Mucosa of rectum (tissue), 2 donors: Measurements from ENCODE around the gene FKRP.

Experiments used
- H3K27ac ChIP-seq, 2 donors: one replicate each; pipeline ENCODE4 v1.7.0; 2013; ENCODE audit warnings: inconsistent platforms in 2 of 2, low read depth in 2 of 2, low read length in 2 of 2
- H3K27me3 ChIP-seq, 2 donors: one replicate each; pipeline ENCODE4 v1.7.0; 2013; ENCODE audit warnings: low read length in 2 of 2; ENCODE audit not compliant: control insufficient read depth in 2 of 2, insufficient read depth in 2 of 2
- H3K36me3 ChIP-seq, 2 donors: one replicate each; pipeline ENCODE4 v1.7.0; 2013; ENCODE audit warnings: low read length in 2 of 2; ENCODE audit not compliant: control insufficient read depth in 2 of 2, insufficient read depth in 2 of 2
- H3K4me1 ChIP-seq, 2 donors: one replicate each; pipeline ENCODE4 v1.7.0; 2013; ENCODE audit warnings: low read length in 2 of 2, mild to moderate bottlenecking in 1 of 2; ENCODE audit not compliant: control insufficient read depth in 2 of 2, insufficient read depth in 2 of 2
- H3K4me3 ChIP-seq, 2 donors: one replicate each; pipeline ENCODE4 v1.7.0; 2013; ENCODE audit warnings: low read length in 2 of 2
- H3K9ac ChIP-seq, 2 donors: one replicate each; pipeline ENCODE4 v1.7.0; 2013; ENCODE audit warnings: low read length in 2 of 2, low read depth in 1 of 2, mild to moderate bottlenecking in 1 of 2
- H3K9me3 ChIP-seq, 2 donors: one replicate each; pipeline ENCODE4 v1.7.0; 2013; ENCODE audit warnings: low read length in 2 of 2; ENCODE audit not compliant: control insufficient read depth in 2 of 2
- donor health status: healthy.
- donor health status: Normal muscosa, but diverticular disease.

The FKRP gene

GRCh38 chr19:46785054-46785979 lies 39.5 kb downstream of the FKRP start:
- Histone ChIP-seq H3K36me3 (peaks cover 19 to 34% of the 10 kb centered on the region in 2 donors), H3K9ac (peak overlapping the region; percentile 94 to 96), H3K4me3 (peak overlapping the region; percentile 90 to 91), H3K27me3 (no peaks in the 10 kb centered on the region), H3K9me3 (no peaks in the 10 kb centered on the region), H3K27ac (peak overlapping the region; percentile 91 to 97), H3K4me1 (peaks cover 30 to 36% of the 10 kb centered on the region in 2 donors)

GRCh38 chr19:46785980-46786235 lies 40.1 kb downstream of the FKRP start:
- Histone ChIP-seq H3K27ac (peak overlapping the region; percentile 91 to 97), H3K9me3 (no peaks in the 10 kb centered on the region), H3K4me1 (peaks cover 30 to 36% of the 10 kb centered on the region in 2 donors), H3K36me3 (peaks cover 17 to 32% of the 10 kb centered on the region in 2 donors), H3K4me3 (peak overlapping the region; percentile 90 to 91), H3K9ac (peak overlapping the region; percentile 94 to 96), H3K27me3 (no peaks in the 10 kb centered on the region)

GRCh38 chr19:46786236-46787039 lies 40.6 kb downstream of the FKRP start:
- peaks cover 15 to 29% of the 10 kb centered on the region in 2 donors for H3K36me3 ChIP-seq
- no peaks in the 10 kb centered on the region for H3K27me3 ChIP-seq
- H3K4me1 ChIP-seq: peaks cover 30 to 36% of the 10 kb centered on the region in 2 donors
- H3K27ac ChIP-seq: peak overlapping the region; percentile 91 to 97
- peak overlapping the region; percentile 90 to 91 for H3K4me3 ChIP-seq
- no peaks in the 10 kb centered on the region for H3K9me3 ChIP-seq
- H3K9ac ChIP-seq: peak overlapping the region; percentile 94 to 96

GRCh38 chr19:46787040-46787330 lies 41.1 kb downstream of the FKRP start:
- Histone ChIP-seq H3K36me3 (peaks cover 10 to 25% of the 10 kb centered on the region in 2 donors), H3K4me1 (peaks cover 30 to 36% of the 10 kb centered on the region in 2 donors), H3K9ac (peak overlapping the region; percentile 94 to 96), H3K27ac (peak overlapping the region; percentile 91 to 97), H3K4me3 (peak overlapping the region; percentile 90 to 91), H3K9me3 (no peaks in the 10 kb centered on the region), H3K27me3 (no peaks in the 10 kb centered on the region)

- Histone ChIP-seq H3K9me3 (no peaks in the 10 kb centered on the region), H3K9ac (peak overlapping the region; percentile 94 to 96), H3K4me1 (peaks cover 30 to 36% of the 10 kb centered on the region in 2 donors), H3K27ac (peak overlapping the region; percentile 91 to 97), H3K27me3 (no peaks in the 10 kb centered on the region), H3K4me3 (peak overlapping the region; percentile 90 to 91), H3K36me3 (peaks cover 6 to 21% of the 10 kb centered on the region in 2 donors)
These were observed 41.7 kb downstream of the FKRP start for GRCh38 chr19:46787331-46788261.

- H3K27me3 ChIP-seq: no peaks in the 10 kb centered on the region
These were observed 42.6 kb downstream of the FKRP start, which contains the start of gene SLC1A5 for GRCh38 chr19:46788262-46788967. TSS of gene SLC1A5 (minus strand) at chr19:46788594. CDS start at chr19:46787965, 629 bp downstream.

GRCh38 chr19:46788968-46789338 lies 43.1 kb downstream of the FKRP start:
- H3K27me3 ChIP-seq: no peaks in the 10 kb centered on the region
- H3K9ac ChIP-seq: no peak overlapping the region
- H3K36me3 ChIP-seq: peaks cover 0 to 9% of the 10 kb centered on the region in 2 donors
- H3K4me1 ChIP-seq: peaks cover 26 to 29% of the 10 kb centered on the region in 2 donors
- peak overlapping the region in 1 of 2 donors; percentile 44 for H3K4me3 ChIP-seq
- H3K27ac ChIP-seq: peak overlapping the region in 1 of 2 donors; percentile 63
- H3K9me3 ChIP-seq: no peaks in the 10 kb centered on the region

More at GRCh38 chr19:46788262-46788967, 42.6 kb downstream of the FKRP start, which contains the start of gene SLC1A5:
- Histone ChIP-seq H3K9me3 (no peaks in the 10 kb centered on the region), H3K27ac (peak within 1 kb of the TSS; percentile 91 to 97), H3K4me1 (peaks cover 30 to 33% of the 10 kb centered on the region in 2 donors), H3K4me3 (peak within 1 kb of the TSS; percentile 90 to 91), H3K9ac (peak within 1 kb of the TSS; percentile 94 to 96), H3K36me3 (peaks cover 3 to 15% of the 10 kb centered on the region in 2 donors)

GRCh38 chr19:46789371-46789770 lies 43.5 kb downstream of the FKRP start:
- Histone ChIP-seq H3K9ac (no peak overlapping the region), H3K4me1 (peaks cover 21 to 24% of the 10 kb centered on the region in 2 donors), H3K27me3 (no peaks in the 10 kb centered on the region), H3K4me3 (no peak overlapping the region), H3K27ac (no peak overlapping the region), H3K9me3 (no peaks in the 10 kb centered on the region), H3K36me3 (peaks cover 0 to 7% of the 10 kb centered on the region in 2 donors)

GRCh38 chr19:46791944-46792343 lies 46.1 kb downstream of the FKRP start:
- H3K4me3 ChIP-seq: no peak overlapping the region
- no peak overlapping the region for H3K9ac ChIP-seq
- H3K4me1 ChIP-seq: peaks cover 0 to 2% of the 10 kb centered on the region in 2 donors
- peaks cover 0 to 2% of the 10 kb centered on the region in 2 donors for H3K27me3 ChIP-seq
- H3K9me3 ChIP-seq: no peaks in the 10 kb centered on the region
- no peak overlapping the region for H3K27ac ChIP-seq
- H3K36me3 ChIP-seq: no peaks in the 10 kb centered on the region
